ENCODE measurements around the gene PLK4.
"Not testable (repeated sequence)": the region's sequence is repeated elsewhere in the genome, so short reads cannot be mapped to it uniquely, and the experiment has no call there.

The PLK4 gene

DNA sequence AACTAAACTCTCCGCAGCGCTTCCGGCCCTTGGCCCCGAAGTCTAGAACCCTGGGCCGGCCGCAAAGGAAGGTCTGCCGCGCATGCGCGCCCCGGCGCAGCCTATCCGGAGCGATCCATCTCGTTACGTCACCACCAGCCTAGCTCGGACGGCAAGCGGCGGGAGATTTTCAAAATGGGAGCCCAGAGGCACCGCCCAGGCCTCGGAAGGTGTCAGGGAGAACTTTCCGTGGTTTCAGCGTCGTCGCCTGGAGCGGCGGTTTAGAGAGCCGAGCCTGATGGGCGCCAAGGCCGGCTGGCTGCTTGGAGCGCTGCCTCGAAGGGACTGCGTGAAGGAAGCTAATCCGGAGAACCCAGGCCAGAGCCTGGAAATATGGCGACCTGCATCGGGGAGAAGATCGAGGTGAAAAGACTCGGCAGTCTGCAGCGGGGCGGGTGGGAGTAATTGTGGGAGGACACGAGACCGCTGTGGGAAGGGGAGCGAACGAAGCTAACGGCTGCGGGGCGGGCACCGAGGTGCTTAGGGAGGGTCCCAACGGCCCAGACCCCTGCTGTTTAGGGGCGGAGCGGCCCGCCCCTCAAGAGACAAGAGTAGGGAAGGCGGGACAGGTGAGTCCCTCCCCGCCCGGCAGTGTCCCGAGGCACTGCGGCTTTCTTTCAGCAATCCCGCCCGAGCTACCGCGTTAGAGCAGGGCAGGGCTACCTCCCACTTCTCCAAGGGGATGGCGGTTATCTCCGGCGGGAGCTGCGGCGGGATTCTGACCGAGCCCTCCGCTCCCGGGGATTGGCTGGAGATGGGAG lies at the start of gene PLK4:
Gene PLK4 (plus strand): TSS at position 131 of the 800 bp plus-strand sequence. CDS start 242 bp downstream, at position 373.
- peak; percentile 89 to 91 for DNase-seq

DNA sequence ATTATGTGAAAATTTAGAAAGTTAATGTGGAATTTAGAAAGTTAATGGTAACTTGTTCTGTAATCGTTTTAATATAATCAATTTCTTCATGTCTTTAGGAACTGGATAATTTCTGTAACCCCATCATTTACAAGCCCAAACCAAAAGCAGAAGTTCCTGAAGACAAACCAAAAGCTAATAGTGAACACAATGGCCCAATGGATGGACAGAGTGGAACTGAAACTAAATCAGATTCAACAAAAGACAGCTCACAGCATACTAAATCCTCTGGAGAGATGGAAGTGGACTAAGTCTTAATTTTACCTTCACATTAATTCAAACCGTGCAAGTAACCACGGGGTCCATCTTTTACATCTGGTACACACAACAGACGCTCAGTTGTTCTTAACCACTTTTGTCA lies 48.1 kb upstream of the PLK4 start:
- no peak for DNase-seq

GRCh38 chr4:127843704-127844600 lies 36.7 kb upstream of the PLK4 start:
- no peak for DNase-seq

- DNase-seq, result no peak
Measured at GRCh38 chr4:127844601-127845116, 36.0 kb upstream of the PLK4 start.

DNA sequence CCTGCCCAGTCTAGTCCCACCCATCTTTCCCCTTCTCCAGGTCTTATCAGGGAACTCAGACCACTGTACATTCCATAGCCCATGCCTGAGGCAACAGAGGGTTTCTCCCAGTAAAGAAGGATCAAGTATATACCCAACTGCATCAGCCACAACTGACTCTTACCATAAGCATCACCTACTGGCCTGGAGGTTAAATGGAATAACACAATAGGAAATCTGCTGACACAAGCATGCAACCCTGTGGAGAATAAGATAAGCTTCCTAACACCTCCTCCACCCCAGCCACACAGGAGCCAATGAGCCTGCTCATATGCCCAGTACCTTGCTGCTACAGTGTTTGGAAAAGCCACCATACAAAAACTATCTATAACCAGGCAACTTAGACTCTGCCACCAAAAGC lies 34.6 kb upstream of the PLK4 start:
- DNase-seq, result no peak

GRCh38 chr4:127846765-127847164 lies 33.9 kb upstream of the PLK4 start:
- DNase-seq, result no peak

DNA sequence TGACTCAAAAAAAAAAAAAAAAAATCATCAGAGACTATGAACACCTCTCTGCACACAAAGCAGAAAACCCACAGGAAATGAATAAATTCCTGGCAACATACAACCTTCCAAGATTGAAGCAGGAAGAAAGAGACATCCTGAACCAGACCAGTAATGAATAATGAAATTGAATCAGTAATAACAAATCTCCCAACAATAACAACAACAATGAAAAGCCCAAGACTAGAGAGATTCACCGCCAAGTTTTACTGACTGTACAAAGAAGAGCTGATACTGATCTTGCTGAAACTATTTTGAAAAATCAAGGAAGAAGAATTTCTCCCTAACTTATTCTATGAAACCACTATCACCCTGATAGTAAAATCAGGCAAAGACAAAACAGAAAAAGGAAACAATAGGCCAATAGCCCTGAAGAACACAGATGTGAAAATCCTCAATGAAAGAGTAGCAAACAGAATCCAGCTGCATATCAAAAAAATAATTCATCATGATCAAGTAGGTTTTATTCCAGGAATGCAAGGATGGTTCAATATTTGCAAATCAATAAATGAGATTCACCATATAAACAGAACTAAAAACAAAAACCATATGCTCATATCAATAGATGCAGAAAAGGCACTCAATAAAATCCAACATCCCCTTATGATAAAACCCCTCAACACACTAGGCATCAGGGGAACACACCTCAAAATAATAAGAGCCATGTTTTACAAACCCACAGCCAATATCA lies 31.0 kb upstream of the PLK4 start:
- no peak for DNase-seq

DNA sequence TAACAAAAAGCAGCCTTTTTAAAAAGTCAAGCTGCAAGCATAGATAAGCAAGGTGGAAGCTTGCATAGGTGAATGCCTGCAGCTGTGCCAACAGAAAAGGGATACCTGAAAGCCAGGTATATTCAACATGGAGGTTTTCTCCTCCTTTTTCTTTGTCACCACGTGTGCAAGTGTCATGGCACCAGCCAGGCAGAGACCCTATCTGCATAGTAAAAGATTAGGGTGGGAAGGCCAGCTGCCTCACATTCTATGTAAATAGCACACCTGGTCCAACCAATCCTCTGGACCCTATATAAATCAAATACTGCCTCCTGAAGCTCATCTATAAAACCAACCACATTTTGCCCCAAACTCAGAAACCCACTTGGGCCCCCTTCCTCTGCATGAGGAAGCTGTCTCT lies 28.0 kb upstream of the PLK4 start:
- no peak for DNase-seq

- DNase-seq, result no peak
Measured at GRCh38 chr4:127856196-127856812, 24.4 kb upstream of the PLK4 start.

GRCh38 chr4:127856813-127857447 lies 23.8 kb upstream of the PLK4 start:
- no peak for DNase-seq

- DNase-seq, result no peak
Measured at GRCh38 chr4:127857641-127858040, 23.1 kb upstream of the PLK4 start.

DNA sequence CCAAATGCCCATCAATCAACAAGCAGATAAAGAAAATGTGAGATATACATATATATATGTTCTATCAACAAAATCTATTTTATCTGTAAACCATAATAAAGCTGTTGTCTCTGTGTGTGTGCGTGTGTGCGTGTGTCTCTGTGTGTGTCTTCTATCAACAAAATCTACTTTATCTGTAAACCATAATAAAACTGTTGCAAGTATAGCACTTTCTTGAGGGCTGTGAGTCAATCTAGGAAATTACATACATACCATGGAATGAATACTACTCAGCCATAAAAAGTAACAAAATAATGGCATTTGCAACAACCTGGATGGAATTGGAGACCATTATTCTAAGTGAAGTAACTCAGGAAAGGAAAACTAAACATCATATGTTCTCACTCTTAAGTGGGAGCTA lies 12.5 kb upstream of the PLK4 start:
- DNase-seq, result no peak

DNA sequence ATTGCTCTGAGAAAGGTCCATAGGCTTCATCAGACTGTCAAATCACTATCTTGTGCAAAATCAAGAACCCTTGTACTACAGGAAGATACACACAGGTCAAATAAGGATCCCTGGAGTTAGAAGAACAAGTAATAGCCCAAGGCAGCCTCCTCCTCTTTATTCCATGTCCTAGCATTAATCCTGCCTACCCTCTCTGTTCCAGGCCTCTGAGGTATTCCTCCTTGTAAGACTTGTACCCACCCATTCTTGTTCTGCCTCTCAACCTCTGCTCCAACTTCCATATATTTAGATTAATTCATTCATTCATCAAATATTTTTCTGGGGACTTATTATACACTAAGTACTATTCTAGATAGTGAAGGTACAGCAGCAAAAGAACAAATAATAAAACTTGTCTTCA lies 10.4 kb upstream of the PLK4 start:
- no peak for DNase-seq

DNA sequence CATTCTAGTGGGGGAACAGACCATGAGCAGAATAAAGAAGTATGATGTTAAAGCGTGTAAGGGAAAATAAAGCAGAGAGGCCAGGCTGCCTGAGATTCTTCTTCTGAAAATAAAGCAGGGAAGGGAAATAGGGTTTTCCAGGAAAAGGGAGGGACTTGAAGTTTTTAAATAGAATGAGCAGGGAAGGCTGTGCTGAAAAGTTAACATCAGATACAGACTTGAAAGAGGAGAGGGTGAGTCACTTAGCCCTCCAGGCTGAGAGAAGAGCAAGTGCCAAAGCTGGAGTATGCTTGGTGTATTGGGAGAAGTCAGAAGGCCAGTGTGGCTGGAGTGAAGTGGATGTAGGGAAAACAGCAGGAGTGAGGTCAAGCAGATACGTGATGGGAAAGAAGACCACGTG lies 10.0 kb upstream of the PLK4 start:
- DNase-seq, result no peak

- no peak for DNase-seq
Measured at GRCh38 chr4:127875791-127876190, 4.9 kb upstream of the PLK4 start.

DNA sequence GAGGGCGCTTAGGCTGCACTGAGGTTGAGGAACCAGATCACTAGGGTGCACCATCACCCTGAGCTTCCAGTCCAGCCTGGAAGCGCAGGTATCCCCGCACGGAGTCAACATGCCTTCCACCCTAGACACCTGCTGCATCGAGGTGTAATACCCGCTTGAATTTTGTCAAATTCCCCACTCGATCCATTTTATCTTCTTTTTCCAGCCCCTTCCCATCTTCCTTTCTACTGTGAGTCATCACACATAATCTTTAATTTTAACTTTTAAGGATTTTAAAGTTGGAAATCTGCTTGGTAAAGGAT lies 821 bp downstream of the PLK4 start:
- DNase-seq, result no peak

- DNase-seq, result no peak
Measured at GRCh38 chr4:127888559-127888958, 7.9 kb downstream of the PLK4 start.

GRCh38 chr4:127889903-127890302 lies 9.2 kb downstream of the PLK4 start:
- DNase-seq, result no peak

- no peak for DNase-seq
Measured at GRCh38 chr4:127896069-127896468, 15.4 kb downstream of the PLK4 start.

DNA sequence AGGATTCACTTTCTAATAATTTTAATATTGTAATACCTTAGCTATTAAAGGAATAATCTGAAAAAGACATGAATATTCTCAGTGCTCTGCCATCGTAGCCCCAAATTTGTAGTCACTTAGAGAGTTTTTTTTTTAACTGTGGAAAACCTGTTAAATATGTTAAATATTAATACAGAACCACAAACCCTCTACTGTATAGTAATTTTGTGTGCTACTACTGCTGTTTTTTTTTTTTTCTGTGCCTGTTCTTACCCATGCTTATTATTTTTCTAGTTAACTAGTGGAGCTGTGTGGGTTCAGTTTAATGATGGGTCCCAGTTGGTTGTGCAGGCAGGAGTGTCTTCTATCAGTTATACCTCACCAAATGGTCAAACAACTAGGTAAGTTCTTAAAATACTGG lies 15.8 kb downstream of the PLK4 start:
- no peak for DNase-seq

DNA sequence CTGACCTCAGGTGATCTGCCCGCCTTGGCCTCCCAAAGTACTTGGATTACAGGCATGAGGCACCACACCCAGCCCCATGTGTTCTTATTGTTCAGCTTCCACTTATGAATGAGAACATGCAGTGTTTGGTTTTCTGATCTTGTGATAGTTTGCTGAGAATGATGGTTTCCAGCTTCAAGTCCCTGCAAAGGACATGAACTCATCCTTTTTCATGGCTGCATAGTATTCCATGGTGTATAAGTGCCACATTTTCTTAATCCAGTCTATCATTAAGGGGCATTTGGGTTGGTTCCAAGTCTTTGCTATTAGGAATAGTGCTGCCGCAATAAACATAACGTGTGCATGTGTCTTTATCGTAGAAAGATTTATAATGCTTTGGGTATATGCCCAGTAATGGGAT lies 19.0 kb downstream of the PLK4 start:
- not testable (repeated sequence) for DNase-seq

DNA sequence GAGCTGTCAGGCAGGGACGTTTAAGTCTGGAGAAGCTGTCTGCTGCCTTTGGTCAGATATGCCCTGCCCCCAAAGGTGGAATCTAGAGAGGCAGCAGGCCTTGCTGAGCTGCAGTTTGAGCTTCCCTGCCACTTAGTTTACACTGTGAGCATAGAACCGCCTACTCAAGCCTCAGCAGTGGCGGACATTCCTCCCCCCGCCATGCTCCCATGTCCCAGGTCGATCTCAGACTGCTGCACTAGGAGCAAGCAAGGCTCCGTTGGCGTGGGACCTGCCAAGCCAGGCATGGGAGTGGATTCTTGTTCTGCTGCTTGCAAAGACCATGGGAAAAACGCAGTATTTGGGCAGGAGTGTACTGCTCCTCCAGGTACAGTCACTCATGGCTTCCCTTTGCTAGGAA lies 24.3 kb downstream of the PLK4 start:
- no peak for DNase-seq
